Inflammatory macrophage treated with lipopolysaccharide for 1 hour (primary cell): ENCODE results near the gene MTF2.
"Not testable (repeated sequence)": the region's sequence is repeated elsewhere in the genome, so short reads cannot be mapped to it uniquely, and the experiment has no call there.

Experiments used
- DNase-seq, 2 donors: peaks; one replicate each; pipeline ENCODE4 v3.0.0-alpha.2; 2020 to 2022

The MTF2 gene

DNA sequence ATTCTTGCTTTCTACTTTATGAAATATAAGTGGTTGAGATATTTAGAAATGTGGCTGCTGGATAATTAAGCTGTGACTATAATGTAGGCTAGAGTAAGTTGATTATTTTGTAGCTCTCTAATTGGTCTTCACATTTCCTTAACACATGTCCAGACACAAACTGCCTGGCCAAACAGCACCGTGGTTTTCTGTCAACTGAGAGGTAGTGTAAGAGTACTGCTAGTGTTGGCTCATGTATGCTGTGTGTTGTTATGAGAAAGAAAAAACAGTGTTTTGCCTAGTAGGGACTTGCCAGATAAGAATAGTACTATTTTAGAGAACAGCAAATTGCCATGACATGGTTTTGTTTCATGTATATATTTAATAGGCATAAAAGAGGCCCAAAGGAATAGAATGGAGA is 64.1 kb downstream of the MTF2 start:
- DNase-seq: no peak

DNA sequence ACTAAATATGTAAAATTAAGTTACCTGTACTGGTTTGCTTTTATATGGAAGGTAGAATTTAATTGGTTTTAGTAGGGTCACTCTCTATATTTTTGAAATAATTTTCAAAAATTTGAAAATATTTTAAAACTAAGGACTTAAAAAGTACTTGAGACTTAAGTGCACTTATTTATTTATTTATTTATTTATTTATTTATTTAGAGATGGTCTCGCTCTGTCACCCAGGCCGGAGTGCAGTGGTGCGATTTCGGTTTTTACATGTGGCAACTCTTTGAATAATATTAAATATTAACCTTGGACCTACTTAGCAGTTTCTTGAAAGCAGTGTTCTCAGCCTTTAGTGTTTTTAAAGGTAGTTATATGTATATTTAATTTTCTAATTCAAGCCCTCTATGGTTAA is 64.7 kb downstream of the MTF2 start:
- DNase-seq: no peak

DNA sequence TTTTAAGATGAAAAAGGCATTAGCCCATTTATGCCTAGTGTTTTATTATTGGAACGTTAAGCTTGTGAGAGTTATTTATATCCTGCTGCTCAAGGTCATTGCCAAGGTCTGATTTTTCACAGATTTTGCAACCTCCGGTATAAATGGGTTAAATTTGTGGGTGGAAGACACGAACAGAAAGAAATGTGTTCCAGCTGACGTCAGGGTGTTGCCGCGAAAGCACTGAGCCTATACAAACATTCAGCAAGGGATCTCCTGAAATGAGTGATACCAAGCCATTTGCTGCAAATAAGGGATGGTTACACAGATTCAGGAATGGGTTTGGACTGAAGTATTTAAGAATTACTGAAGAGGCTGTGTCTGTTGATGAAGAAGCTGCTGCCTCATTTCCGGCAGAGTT is 68.9 kb downstream of the MTF2 start:
- DNase-seq: no peak

GRCh38 chr1:93150729-93151128 is 71.6 kb downstream of the MTF2 start:
- DNase-seq: no peak

DNA sequence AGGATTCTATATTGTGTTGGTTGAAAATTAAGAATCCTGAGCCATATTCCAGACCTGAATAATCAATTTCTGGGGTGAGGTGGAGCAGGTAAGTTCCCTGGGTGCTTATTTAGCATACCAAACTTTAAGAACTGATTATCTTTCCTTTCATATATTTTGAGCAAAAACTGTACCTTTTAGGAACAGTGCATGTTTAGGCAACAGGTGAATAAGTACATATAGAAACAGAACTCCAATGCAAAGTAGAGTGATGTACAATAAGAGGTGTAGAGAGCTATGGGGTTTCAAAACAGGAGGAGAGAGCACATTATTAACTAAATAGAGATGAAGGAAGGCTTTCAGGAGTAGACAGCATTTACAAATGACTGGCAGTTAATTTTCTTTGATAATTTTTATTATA is 72.4 kb downstream of the MTF2 start:
- no peak for DNase-seq

GRCh38 chr1:93152835-93153234 is 73.8 kb downstream of the MTF2 start:
- no peak for DNase-seq

DNA sequence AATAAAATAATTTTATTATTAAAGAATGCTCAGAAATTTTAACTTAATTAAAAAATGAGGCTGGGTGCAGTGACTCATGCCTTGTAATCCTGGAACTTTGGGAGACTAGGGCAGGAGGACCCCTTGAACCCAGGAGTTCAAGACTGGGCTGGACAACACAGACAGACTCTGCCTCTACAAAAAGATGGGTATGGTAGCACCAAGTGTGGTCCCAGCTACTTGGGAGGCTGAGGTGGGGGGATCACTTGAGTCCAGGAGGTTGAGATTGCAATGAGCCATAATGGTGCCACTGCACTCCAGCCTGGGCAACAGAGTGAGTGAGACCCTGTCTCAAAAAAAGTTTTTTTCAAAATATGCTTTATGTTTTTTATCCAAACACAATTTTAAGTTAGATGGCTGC is 75.8 kb downstream of the MTF2 start:
- no peak for DNase-seq

GRCh38 chr1:93155335-93155734 is 76.3 kb downstream of the MTF2 start:
- DNase-seq: no peak

- no peak for DNase-seq
Observed at GRCh38 chr1:93159337-93159736, 80.3 kb downstream of the MTF2 start.

- DNase-seq: not testable (repeated sequence)
Observed at GRCh38 chr1:93163314-93163713, 84.2 kb downstream of the MTF2 start.

DNA sequence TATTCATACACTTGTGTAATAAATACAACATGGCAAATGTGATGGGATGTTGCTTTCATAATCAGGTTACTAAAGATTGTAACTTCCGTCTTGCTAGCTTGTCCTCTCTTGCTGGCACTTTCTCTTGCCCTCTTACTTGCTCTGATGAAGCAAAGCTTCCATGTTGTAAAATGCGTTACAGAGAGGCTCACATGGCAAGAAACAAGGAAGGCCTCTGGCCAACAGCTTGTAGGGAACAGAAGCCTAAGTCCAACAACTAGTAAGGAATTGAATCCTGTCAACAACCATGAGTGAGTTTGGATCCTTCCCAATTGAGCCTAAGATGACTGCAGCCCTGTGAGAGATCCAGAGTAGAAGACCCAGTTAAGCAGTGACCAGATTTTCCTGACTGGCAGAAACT is 85.7 kb downstream of the MTF2 start:
- peak; percentile 46 to 52 for DNase-seq

DNA sequence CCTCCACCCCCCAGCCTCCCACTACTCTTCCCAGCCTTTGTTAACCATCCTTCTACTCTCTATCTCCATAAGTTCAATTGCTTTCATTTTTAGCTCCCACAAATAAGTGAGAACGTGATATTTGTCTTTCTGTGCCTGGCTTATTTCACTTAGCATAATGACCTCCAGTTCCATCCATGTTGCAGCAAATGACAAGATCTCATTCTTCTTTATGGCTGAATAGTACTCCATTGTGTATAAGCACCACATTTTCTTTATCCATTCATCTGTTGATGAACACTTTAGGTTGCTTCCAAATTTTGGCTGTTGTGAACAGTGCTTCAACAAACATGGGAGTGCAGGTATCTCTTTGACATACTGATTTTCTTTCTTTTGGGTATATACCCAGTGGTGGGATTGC is 86.8 kb downstream of the MTF2 start:
- DNase-seq: not testable (repeated sequence)

- no peak for DNase-seq
Observed at GRCh38 chr1:93167006-93167405, 87.9 kb downstream of the MTF2 start.

DNA sequence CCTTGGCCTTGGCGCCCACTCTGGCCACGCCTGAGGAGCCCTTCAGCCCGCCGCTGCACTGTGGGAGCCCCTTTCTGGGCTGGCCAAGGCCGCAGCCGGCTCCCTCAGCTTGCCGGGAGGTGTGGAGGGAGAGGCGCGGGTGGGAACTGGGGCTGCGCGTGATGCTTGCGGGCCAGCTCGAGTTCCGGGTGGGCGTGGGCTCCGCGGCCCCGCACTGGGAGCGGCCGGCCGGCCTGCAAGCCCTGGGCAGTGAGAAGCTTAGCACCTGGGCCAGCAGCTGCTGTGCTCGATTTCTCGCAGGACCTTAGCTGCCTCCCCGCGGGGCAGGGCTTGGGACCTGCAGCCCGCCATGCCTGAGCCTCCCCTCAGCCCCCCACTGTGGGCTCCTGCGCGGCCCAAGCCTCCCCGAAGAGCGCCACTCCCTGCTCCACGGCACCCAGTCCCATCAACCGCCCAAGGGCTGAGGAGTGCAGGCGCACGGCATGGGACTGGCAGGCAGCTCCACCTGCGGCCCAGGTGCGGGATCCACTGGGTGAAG is 91.1 kb downstream of the MTF2 start:
- DNase-seq: not testable (repeated sequence)

- no peak for DNase-seq
Observed at GRCh38 chr1:93171549-93172034, 92.5 kb downstream of the MTF2 start.

GRCh38 chr1:93172778-93173177 is 93.7 kb downstream of the MTF2 start:
- no peak for DNase-seq

DNA sequence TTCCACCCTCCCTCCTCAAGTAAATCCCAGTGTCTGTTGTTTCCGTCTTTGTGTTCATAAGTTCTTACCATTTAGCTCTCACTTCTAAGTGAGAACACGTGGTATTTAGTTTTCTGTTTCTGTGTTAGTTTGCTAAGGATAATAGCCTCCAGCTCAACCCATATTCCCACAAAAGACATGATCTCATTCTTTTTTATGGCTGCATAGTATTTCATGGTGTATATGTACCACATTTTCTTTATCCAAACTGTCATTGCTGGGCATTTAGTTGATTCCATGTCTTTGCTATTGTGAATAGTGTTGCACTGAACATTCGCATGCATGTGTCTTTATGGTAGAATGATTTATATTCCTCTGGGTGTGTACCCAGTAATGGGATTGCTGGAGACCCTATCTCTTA is 95.6 kb downstream of the MTF2 start:
- DNase-seq: not testable (repeated sequence)

DNA sequence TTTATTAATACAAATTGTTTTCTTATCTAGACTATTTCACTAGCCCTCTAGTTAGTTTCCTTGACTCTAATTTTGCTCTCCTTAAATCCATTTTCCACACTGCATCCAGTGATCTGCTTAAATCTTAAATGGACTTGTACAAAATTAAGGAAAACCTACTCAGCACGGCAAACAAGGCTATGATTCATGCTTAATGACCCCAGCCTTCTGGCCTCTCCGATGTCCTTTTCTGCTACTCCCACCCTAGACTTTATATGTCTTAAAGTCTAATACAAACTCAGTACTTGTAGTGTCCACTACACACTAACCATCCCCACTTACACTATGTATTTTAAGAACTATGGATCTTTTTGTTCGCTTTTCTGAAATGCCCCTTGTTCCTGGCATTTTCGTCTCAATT is 98.9 kb downstream of the MTF2 start:
- no peak for DNase-seq

DNA sequence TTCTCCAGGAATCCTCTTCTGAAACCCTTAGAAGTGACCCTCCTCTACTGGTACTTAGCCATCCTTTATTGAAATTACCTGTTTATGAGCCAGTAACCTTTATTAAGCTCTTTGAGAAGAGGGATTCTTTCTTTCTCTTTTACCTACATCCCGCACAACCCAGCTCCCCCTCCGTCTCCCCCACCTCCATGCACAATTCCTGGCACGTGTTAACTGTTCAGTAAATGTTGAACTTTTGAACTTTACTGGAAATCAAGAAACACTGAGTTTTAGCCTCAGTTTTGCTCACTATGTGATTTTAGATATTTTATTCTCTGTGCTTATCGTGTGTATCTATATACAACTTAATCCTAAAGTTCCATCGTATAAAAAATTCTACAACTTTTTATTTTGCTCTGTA is 99.3 kb downstream of the MTF2 start:
- no peak for DNase-seq

DNA sequence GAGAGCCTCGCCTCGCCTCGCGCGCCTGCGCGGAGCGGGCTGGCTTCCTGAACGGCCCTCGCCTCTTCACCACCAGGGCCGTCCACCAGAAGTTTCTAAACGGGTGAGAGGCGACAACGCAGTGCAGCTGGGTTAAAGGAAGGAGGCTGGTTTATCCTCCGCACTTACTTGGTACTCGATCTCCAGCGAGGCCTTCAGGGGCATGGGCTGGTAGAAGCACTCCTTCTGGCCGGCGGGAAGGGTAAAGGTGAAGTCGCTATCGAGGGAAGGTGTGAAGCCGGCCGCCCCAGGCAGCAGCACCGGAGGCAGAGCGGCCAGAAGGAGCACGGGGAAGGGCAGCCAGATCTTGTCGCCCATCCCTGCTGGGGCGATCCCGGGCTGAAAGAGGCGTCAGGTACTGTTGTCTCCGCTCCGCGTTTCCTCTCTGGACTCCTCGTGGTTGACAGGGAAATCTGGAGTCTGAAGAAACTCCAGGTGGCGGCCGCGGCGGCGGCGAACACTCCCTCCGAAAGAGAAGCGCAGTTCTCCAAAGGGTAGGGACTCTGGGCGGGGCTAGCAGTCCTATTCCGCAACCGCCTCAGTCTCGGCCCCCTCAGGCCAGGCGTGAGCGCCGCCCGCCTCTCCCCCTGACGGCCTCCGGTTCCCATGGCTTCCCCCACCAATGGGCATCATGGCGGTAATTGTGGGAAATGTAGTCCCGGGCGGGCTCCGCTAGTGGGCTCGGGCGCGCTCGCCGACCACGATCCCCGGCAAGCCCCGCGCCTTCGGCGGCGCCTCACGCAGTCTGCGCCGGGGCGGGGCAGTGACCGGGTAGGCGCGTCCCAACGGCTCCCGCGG is 101.0 kb downstream of the MTF2 start, which contains the start of gene TMED5:
TMED5 (minus strand) TSS at position 528 of the 837 bp plus-strand sequence; CDS start at position 357, 171 bp downstream.
- peak; percentile 98 for DNase-seq

DNA sequence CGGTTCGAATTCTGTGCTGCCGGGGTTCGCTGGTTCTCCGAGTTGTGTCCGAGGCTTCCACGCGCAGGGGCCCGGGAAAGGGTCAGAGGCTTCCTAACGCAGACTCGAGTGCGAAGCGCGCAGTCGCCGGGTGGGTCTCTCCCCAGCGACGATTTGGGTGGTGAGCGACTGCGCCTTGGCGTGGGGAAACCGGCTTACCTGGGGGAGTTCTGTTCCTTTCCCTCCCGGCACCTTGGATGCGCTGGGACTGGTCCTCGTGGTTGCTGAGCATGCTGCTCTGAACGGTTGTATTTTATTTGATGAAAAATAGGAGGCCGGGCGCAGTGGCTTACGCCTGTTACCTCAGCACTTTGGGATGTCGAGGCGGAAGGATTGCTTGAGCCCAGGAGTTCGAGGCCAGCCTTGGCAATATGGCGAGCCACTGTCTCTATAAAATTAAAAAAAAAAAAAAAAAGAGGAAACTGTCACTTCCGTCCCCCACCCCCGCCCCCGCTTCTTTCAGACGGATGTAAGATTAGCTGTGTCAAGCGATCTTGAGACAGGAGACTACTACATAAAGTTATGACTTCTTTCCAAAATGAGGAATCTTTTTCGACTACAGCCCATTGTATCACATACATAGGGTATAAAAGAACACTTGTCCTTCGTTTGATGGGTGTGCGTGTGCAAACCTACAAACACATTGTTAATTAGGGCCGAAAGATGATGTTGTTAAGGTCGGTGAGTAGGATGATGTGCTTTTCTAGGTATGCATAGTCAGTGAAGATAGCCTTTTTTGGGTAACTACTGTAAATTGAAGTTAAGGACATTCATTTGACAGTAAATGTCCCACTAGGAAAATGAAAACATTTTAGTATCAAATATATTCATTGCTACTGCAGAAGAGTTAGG is 101.9 kb downstream of the MTF2 start, which contains the start of gene CCDC18:
CCDC18 (plus strand) TSS at position 2 of the 891 bp plus-strand sequence. CDS start 2,638 bp downstream, outside the sequence.
- peak; percentile 71 to 73 for DNase-seq

GRCh38 chr1:93186667-93187066 is 107.6 kb downstream of the MTF2 start:
- DNase-seq: peak; percentile 21 to 39
